Measurements from ENCODE around the gene CHD6. TPM values are rescaled to one million over a fixed set of nuclear protein-coding genes. Genes with fewer than 3 reads are reported as not detected.

CHD6 gene
- polyA plus RNA-seq, 1 experiment = 16.4 TPM

GRCh38 chr20:41369673-41370072 is 248.5 kb downstream of the CHD6 start:
- ChIA-PET POLR2A (no interaction called here), CTCF (no interaction called here)
- no peaks in the 10 kb centered on the region for H3K36me3 ChIP-seq (ENCODE audit: control insufficient read depth, insufficient read depth, low read length)
- TF ChIP-seq CTCF (IDR thresholded peaks at IDR 0.05; ENCODE audit: insufficient read depth, low read depth, low read length) = no peak
- H3K27me3 ChIP-seq (ENCODE audit: control insufficient read depth, insufficient read depth, low read length) = peaks cover 45% of the 10 kb centered on the region
- H3K4me3 ChIP-seq (ENCODE audit: low read depth, low read length) = no peak overlapping the region
- DNase-seq (ENCODE audit: low read depth) = no peak

- Histone ChIP-seq H3K4me3 (ENCODE audit: low read depth, low read length) (no peak overlapping the region), H3K27me3 (ENCODE audit: control insufficient read depth, insufficient read depth, low read length) (peaks cover 49% of the 10 kb centered on the region), H3K36me3 (ENCODE audit: control insufficient read depth, insufficient read depth, low read length) (no peaks in the 10 kb centered on the region)
- ChIA-PET POLR2A (no interaction called here), CTCF (no interaction called here)
- DNase-seq (ENCODE audit: low read depth) = no peak
- no peak for TF ChIP-seq CTCF (IDR thresholded peaks at IDR 0.05; ENCODE audit: insufficient read depth, low read depth, low read length)
Measured at GRCh38 chr20:41367956-41368355, 250.2 kb downstream of the CHD6 start.

GRCh38 chr20:41367393-41367695 is 250.8 kb downstream of the CHD6 start:
- Histone ChIP-seq H3K36me3 (ENCODE audit: control insufficient read depth, insufficient read depth, low read length) (no peaks in the 10 kb centered on the region), H3K4me3 (ENCODE audit: low read depth, low read length) (no peak overlapping the region), H3K27me3 (ENCODE audit: control insufficient read depth, insufficient read depth, low read length) (peaks cover 50% of the 10 kb centered on the region)
- ChIA-PET CTCF (no interaction called here), POLR2A (no interaction called here)
- no peak for DNase-seq (ENCODE audit: low read depth)
- TF ChIP-seq CTCF (IDR thresholded peaks at IDR 0.05; ENCODE audit: insufficient read depth, low read depth, low read length) = no peak

DNA sequence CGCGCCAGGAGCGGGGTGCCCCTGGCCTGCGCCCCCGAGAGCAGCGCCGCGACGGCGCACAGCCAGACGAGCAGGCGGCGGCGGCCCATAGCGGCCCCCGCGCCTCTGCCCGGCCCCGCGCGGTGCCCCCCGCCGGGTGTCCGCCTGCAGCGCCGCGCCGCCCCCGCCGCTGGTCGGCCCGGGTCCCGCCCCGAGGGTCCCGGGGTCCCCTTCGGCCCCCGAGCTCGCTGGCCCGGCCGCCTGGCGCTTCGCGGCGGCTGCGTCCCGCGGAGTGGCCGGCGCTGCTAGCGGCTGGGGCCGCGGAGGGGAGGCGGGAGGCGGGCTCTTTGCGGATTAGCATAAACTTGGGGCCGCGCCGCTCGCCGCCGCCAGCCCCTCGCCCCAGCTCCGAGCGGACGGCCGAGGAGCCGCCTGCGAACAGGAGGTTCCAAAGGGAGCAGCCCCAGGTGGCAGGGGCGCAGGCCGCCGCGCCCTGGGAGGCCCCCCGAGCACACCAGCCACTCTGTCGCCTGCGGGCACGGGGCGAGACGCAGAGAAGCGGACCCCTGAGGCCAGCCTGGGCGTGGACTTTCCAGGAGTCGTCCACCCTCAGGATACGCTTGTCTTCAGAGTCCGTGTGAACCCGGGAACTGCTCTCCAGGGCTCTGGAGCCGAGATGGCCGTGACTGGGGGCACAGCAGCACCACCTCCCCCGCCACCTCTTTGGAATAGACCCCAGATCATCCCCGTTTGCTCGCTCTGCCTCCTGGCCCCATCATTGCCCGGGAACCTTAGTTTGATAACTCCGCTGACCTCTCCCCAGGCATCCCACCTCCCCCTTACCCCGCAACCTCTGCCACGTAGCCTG is 251.4 kb downstream of the CHD6 start, which contains the start of gene EMILIN3:
Gene EMILIN3 (minus strand): TSS at position 273 of the 847 bp plus-strand sequence. CDS start 184 bp downstream, at position 89.
- TF ChIP-seq CTCF (IDR thresholded peaks at IDR 0.05; ENCODE audit: insufficient read depth, low read depth, low read length) = no peak
- Histone ChIP-seq H3K4me3 (ENCODE audit: low read depth, low read length) (peak within 1 kb of the TSS; percentile 6; the same call in 1 of the 2 replicates), H3K36me3 (ENCODE audit: control insufficient read depth, insufficient read depth, low read length) (no peaks in the 10 kb centered on the region), H3K27me3 (ENCODE audit: control insufficient read depth, insufficient read depth, low read length) (peaks cover 48% of the 10 kb centered on the region)
- ChIA-PET CTCF (interaction anchor here (1.4 kb wide), 1 partner anchor 43 kb away, joined by 3 read pairs; no protein-coding TSS in a partner anchor), POLR2A (no interaction called here)
- no peak for DNase-seq (ENCODE audit: low read depth)

- Histone ChIP-seq H3K36me3 (ENCODE audit: control insufficient read depth, insufficient read depth, low read length) (no peaks in the 10 kb centered on the region), H3K27me3 (ENCODE audit: control insufficient read depth, insufficient read depth, low read length) (peaks cover 48% of the 10 kb centered on the region), H3K4me3 (ENCODE audit: low read depth, low read length) (peak overlapping the region; percentile 6; the same call in 1 of the 2 replicates)
- no peak for TF ChIP-seq CTCF (IDR thresholded peaks at IDR 0.05; ENCODE audit: insufficient read depth, low read depth, low read length)
- DNase-seq (ENCODE audit: low read depth) = no peak
- CTCF ChIA-PET = interaction anchor here (1.4 kb wide), 2 partner anchors 10 to 44 kb away, joined by 3 to 4 read pairs; no protein-coding TSS in a partner anchor
- POLR2A ChIA-PET = no interaction called here
Measured at GRCh38 chr20:41365777-41366545, 252.2 kb downstream of the CHD6 start.

All from BJ (cell line).